ENCODE data around the gene INSC. TPM values are rescaled to one million over a fixed set of nuclear protein-coding genes. Genes with fewer than 3 reads are reported as not detected.

Gene INSC
- total RNA-seq, 1 donor from 2014 or later: 2.3 TPM

DNA sequence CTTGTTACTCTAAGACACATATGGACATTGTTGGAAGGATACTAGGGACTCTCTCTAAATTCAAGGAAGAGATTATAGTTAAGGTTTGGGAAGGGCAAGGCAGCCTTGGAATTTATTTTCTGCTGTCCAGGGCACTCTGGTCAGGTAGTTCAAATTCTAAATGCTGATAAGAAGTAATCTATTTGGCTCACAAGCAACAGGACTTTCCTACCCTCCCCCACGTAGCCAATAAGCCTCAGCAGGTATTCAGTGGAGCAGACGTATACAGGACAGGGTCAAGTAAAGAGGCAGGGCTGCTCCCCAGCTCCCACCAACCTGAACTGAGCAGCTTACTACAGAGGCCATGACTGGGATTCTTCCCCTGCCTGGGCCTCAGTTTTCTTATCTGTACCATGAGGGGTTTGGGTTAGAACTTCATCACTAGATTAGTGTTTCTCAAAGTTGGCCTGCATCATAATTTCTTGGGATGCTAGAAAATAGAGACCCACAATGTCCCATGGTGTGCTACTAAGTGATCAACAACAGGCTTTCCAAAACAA, 6.1 kb upstream of the INSC start:
- no peak for DNase-seq

DNA sequence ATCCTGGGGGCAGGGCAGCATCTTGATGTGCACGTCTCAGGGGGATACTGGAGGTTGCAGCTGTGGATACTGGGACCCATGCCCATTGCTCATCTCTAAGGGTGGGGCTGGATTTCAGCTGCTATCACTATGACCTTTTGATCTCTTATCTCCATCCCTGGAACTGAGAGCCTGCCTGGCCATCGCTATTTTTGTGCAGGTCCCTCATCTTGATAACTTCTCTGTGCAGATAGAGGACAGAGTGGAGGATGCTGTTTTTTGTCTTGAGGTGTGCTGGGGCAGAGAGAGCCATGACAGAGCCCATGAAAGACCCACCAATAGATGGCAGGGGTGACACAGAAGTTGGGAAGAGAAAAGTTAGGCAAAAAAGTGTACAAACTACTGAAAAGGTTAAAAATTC, 5.1 kb upstream of the INSC start:
- no peak for DNase-seq

- no peak for DNase-seq
These were observed 3.5 kb upstream of the INSC start for GRCh38 chr11:15111215-15111614.

- DNase-seq: peak; percentile 21
These were observed 2.6 kb upstream of the INSC start for GRCh38 chr11:15112131-15112541.

GRCh38 chr11:15113381-15113780, 1.3 kb upstream of the INSC start:
- DNase-seq: no peak

- no peak for DNase-seq
These were observed 963 bp downstream of the INSC start for GRCh38 chr11:15115686-15116085.

DNA sequence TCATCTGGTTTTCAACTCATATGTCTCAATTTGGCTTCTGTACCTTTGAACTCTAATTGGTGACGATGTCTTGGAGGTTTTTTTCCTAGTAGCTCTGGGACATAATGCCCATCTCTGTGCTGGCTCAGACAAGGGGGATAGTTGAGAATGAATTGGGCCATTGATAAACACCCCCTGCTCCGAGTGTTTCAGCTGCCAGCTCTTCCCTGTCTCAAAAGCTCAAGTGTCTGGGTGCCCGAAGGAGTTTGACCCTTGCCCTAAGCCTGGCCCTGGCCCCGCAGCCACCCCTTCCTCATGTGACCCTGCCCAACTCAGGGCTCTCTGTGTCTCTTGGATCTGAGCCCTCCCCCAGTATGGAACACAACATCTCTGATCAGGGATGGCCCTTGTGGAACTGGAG, 3.0 kb downstream of the INSC start:
- DNase-seq: peak; percentile 46

DNA sequence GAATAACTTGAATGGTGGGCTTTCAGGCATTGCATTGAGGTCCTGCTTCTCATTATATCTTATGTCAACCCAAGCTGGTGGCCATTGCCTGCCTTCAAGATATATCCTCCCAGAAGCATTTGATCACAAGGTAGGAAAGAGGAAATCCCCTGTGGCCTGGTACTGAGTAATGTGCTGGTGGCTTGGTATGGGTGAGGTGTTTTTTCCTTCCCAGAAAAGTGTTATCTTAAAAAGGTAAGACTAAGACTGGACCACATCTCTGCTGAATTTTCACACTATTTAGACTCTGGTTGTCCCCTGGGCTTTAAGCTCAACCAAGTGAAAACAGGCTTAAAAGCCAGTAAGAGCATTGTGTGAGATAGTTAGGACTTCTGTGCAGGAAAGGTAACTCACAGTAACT, 3.7 kb downstream of the INSC start:
- no peak for DNase-seq

DNA sequence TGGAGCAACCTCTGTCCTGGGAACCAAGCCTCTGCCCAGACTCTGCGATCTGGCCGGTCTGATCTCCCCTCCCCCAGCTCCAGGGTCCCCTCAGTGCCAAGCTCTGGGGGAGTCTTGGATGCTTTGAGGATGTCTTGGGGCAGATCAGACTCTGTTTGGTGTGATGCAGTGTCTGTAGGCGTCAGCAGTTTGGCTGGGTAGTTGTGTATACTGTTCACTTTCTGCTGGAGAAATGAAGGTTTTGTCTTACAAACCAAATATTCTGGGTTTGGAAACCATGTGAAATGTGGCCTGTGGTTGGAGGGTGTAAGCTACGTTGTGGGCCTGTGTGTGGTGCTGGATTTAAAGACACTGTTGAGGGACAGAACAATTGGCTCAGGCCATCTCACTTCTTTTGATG, 4.6 kb downstream of the INSC start:
- no peak for DNase-seq

DNA sequence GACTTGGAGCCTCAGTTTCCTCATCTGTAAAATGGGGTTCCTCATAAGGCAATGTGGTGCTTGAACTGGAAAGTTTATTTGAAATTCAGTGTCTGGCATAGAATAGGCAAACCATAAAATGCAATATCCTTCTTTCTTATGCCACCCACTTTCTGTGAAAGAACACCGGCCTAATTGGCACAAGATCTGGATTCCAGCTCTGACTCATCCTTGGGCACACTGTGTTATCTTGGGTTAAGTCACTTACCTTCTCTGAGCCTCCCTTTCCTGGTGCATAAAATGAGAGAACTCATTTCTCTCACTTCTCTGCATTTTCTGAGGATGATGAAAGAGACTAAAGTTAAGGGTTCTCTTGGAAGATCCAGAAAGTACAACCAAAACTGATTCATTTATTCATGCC, 5.1 kb downstream of the INSC start:
- no peak for DNase-seq

DNA sequence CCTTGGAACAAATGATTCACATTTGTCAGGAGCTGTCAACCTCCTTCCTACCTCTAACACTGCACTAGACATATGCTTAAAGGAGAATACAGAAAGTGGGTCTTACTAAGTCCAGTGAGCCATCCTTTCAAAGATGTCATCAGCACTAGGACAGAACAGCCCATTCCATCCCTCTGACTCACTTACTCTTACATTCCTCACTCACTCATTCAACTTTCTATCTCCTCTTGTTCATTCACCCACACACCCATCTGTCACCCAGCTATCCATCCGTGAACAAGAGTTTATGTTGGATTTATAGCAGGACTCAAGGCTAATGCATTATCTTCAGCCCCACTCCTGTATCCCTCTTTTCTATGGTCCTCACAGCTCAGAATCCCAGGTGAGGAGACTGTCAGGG, 9.1 kb downstream of the INSC start:
- no peak for DNase-seq

DNA sequence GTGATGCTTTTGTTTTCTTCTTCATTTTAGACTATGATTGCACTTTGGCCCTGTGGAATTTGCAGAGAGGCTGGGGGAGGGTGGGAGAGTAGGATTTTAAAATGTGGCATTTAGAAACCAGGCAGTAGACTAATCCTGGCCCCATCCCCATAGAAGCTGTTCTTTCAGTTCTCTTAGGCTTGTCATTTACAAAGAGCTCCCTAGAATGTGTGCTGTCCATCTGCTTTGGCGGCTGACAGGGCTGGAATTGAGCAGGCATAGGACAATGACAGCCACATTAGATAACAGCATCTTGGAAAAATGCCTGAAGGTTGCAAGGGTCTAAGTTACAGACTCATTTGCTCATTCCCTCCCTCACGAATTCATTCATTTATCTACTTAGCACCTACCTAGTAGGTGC, 9.8 kb downstream of the INSC start:
- DNase-seq: no peak

- DNase-seq: no peak
These were observed 12.6 kb downstream of the INSC start for GRCh38 chr11:15127341-15127740.

DNA sequence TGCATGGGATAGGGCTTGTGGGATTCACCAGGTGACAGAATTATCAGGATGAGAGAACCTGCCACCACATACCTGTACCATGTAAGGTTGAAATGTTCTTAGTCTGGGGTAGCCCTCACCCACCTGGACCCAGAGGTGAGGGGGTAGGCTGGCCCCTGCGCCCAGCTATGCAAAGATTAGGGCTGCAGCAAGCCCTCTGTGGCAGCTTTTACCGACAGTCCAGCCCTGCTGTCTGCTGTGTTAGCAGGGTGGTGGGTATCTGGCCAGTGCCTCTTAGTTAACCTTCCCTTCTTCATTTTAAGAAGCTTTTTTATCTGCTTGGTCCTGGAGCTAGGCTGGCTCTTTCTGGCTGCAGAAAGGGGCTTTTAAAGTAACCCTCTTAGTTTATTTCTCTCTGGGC, 13.9 kb downstream of the INSC start:
- DNase-seq: no peak

DNA sequence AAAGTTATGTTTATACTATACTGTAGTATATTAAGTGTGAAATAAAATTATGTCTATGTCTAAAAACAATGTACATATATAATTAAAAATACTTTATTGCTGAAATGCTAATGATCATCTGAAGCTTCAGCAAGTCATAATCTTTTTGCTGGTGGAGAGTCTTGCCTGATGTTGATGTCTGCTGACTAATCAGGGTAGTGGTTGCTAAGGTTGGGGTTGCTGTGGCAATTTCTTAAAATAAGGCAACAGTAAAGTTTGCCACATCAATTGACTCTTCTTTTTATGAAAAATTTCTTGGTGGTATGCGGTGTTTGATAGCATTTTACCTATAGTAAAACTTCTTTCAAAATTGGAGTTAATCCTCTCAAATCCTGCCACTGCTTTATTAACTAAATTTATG, 21.4 kb downstream of the INSC start:
- DNase-seq: no peak

DNA sequence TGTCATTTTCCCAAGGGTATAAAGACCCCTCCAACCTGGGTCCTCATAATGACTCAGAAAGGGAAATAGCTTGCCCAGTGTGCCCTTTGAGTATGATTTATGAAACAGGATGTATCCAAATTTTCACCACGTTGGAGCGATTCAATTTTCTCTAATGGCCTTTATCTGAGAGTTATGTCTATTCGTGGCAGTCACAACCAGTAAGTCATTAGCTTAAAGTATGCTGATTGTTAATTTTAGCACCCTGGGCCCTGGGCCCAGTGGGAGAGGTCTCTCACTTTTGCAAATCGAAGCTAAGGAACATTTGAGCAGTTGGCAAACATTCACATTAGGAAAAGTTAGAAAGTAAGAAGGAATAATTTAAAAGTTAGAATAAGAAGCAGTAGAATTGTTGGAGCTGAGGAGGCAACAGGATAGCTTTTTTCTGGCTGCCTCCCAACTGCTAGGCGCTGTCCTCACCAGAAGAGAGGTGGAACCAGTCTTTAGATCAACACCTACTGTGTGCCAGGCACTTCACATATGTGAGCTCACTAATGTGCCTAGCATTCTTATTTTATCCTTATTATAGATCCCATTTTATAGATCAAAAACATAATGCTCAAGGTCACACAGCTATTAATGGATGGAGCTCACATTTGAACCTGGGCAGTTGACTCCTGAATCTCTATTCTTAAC, 24.5 kb downstream of the INSC start:
- no peak for DNase-seq

GRCh38 chr11:15139958-15140659, 25.4 kb downstream of the INSC start:
- DNase-seq: no peak

DNA sequence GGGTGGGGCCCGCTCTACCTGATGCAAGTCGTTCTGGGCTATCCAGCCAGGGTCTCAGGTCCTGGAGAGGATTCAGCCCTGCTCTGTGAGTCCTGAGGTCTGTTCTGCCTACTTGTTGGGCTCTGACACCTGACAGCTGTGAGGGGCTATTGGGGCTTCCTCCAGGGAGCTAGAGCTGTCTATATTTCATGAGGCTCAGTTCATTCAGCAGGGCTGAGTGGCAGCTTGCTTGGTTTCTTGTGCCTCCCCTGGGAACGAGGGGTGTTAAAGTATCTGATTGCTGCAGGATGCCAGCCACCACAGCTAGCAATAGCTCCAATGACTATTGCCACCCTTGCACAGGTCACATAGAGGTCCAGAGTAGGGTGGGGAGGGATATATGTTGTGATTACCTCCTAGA, 26.7 kb downstream of the INSC start:
- DNase-seq: no peak

DNA sequence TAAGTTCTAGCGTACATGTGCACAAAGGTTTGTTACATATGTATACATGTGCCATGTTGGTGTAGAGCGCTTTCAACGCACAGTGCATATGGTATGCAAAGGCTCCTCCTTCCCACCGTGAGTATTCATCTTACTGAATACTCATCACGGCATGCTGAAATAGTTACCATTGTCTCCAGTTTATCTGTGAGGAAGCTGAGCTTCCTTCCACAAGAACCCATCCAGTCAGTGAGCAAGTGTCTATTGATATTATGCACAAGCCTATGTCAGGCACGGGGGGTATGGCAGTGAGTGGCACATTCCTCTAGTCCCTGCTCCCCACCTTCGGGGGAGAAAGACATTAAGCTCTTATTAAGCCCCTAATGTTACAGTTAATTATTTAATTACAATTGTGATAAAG, 28.1 kb downstream of the INSC start:
- DNase-seq: no peak

GRCh38 chr11:15143855-15144254, 29.1 kb downstream of the INSC start:
- DNase-seq: no peak

DNA sequence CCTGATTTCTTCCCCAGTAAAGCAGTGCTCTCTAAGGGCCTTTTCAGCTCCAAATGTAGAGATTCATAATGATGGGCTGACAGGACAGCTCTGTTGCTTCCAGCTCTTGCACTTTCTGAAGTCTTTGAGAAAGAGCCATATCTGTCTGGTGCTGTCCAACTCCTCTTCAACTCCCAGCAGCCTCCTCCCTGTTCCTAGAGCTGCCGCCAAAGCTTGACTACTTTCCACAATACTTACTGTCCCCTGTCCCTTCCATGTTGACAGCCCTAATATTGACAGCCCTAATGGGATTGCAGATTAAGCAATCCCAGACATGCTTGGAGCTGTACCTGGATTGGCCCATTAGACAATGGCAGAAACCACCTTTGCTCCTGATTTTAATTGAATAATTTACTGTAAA, 29.6 kb downstream of the INSC start:
- no peak for DNase-seq

DNA sequence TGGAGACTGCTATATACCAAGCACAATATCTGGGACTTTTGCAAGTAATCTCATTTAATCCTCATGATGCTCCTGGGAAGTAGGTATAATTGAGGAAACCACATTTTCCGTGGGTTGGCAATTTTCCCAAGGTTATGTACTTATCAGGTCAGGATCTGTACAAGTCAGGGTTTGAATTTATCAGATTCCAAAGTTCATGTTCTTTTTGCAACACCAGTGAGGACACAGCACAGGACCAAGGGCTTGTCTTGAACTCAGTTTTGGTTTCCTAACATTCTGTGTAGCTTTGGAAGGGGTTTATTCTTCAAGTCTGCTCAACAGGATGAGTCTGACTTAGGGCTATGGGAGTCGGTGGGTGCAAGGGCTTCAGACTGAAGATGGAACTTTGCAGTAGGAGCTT, 30.4 kb downstream of the INSC start:
- DNase-seq: no peak

DNA sequence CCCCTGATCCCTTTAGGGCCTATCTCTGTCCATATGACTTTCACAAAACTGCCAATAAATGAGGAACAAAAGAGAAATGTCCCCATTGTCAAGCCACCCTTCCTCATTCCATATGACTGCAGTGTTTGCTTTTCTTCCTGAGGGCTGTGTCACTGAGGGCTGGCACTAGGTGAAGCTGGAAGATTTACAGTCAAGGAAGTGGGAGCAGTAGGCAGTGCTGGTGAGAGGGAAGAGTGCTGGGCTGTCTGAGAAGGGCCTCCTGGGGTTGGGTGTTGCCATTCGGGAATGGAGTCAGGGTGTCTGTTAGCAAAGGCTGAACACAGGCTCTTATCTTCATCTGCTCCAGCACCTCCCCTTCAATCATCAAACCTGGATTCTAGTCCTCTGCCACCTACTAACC, 30.9 kb downstream of the INSC start:
- no peak for DNase-seq

Measured in skin of body (tissue), 2 donors.